Suppressor macrophage treated with lipopolysaccharide for 4 hours (primary cell): ENCODE measurements around the gene DEXI.
"Not testable (repeated sequence)": the region's sequence is repeated elsewhere in the genome, so short reads cannot be mapped to it uniquely, and the experiment has no call there.

Experiments used
- DNase-seq: peaks from one replicate; pipeline ENCODE4 v3.0.0-alpha.2; 2020

DEXI gene

GRCh38 chr16:10968498-10968897, 26.2 kb upstream of the DEXI start:
- DNase-seq = peak; percentile 64

- no peak for DNase-seq
Measured at GRCh38 chr16:10967986-10968385, 25.7 kb upstream of the DEXI start.

GRCh38 chr16:10966559-10966958, 24.3 kb upstream of the DEXI start:
- peak; percentile 22 for DNase-seq

GRCh38 chr16:10966129-10966528, 23.9 kb upstream of the DEXI start:
- DNase-seq = no peak

GRCh38 chr16:10965440-10966061, 23.3 kb upstream of the DEXI start:
- DNase-seq = no peak

- no peak for DNase-seq
Measured at GRCh38 chr16:10964891-10965326, 22.6 kb upstream of the DEXI start.

GRCh38 chr16:10964039-10964890, 22.0 kb upstream of the DEXI start:
- DNase-seq = peak; percentile 93

- DNase-seq = no peak
Measured at GRCh38 chr16:10961231-10961630, 19.0 kb upstream of the DEXI start.

- no peak for DNase-seq
Measured at GRCh38 chr16:10959161-10959560, 16.9 kb upstream of the DEXI start.

GRCh38 chr16:10957771-10958482, 15.7 kb upstream of the DEXI start:
- DNase-seq = peak; percentile 56

- no peak for DNase-seq
Measured at GRCh38 chr16:10954903-10955302, 12.6 kb upstream of the DEXI start.

GRCh38 chr16:10951026-10951425, 8.8 kb upstream of the DEXI start:
- no peak for DNase-seq

GRCh38 chr16:10950393-10950792, 8.1 kb upstream of the DEXI start:
- DNase-seq = no peak

- peak; percentile 68 for DNase-seq
Measured at GRCh38 chr16:10949424-10949970, 7.2 kb upstream of the DEXI start.

GRCh38 chr16:10947211-10947787, 5.0 kb upstream of the DEXI start:
- no peak for DNase-seq

GRCh38 chr16:10946308-10946707, 4.0 kb upstream of the DEXI start:
- DNase-seq = no peak

- DNase-seq = no peak
Measured at GRCh38 chr16:10945065-10945787, 3.0 kb upstream of the DEXI start.

- DNase-seq = peak; percentile 98
Measured at GRCh38 chr16:10944249-10945064, 2.2 kb upstream of the DEXI start, which contains the start of gene CLEC16A. Gene CLEC16A, plus strand, starts transcription at chr16:10944564. Its CDS starts 154 bp downstream, at chr16:10944718.

GRCh38 chr16:10943064-10943353, 741 bp upstream of the DEXI start:
- no peak for DNase-seq

GRCh38 chr16:10941935-10942351, 325 bp downstream of the DEXI start:
- DNase-seq = not testable (repeated sequence)

GRCh38 chr16:10941127-10941933, 938 bp downstream of the DEXI start:
- DNase-seq = no peak
